HG02981 (cell line): ENCODE data around the gene SHROOM2.
"Not testable (repeated sequence)": the region's sequence is repeated elsewhere in the genome, so short reads cannot be mapped to it uniquely, and the experiment has no call there.

Source experiments
- ATAC-seq: cut with Tn5 transposase; IDR thresholded peaks from one replicate; pipeline ENCODE4 v1.9.1; 2021; ENCODE audit warnings: mild to moderate bottlenecking, moderate library complexity; ENCODE audit not compliant: unreplicated experiment

The SHROOM2 gene

DNA sequence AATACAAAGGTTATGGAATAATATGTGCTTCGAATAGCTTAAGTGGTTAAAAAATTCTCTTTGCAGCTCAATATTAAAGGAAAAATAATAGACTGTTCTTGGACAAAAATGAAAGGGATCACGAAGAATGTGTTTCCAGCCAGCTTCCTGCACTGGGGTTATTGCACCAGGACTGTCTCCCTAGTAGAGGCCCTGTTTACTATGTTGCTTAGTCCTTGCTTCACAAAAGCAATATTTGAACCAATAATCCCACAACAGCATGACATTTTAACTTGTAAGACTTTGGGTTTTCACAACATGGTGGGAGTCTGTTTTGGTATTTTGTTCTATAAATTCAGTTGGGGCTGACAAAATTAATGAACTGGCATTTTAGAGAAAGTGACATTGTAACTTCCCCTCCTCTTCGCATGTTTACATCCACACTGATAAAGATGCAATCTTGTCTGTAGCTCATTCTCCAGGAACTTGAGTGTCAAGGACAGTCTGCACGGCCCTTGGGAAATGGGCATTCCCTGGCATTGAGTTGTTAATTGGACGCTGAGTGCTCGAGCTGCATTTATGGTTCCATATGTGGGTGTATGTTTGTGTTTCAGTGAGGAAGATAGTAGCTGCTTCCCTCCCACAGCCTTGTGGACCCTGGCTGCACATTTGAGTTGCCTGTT lies 39.0 kb downstream of the SHROOM2 start:
- ATAC-seq, result no peak

DNA sequence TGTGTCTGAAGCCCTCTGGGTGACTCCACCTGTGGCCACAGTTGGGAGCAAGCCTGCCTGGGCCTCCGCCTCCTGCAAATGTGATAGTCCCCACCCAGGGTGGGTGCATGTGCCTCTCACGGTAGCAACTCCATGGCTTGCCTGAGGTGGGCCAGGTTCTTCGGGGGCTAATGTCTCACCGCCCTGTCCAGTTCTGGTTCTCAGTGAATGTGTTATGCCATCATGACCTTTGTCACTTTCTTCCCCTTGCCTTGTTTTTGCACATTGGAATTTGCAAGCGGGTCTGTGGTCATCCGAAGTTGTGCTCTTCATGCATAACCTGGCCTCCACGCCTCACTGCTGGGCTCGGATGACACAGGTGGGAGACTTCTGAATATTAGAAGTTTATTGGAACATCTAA lies 39.7 kb downstream of the SHROOM2 start:
- no peak for ATAC-seq

DNA sequence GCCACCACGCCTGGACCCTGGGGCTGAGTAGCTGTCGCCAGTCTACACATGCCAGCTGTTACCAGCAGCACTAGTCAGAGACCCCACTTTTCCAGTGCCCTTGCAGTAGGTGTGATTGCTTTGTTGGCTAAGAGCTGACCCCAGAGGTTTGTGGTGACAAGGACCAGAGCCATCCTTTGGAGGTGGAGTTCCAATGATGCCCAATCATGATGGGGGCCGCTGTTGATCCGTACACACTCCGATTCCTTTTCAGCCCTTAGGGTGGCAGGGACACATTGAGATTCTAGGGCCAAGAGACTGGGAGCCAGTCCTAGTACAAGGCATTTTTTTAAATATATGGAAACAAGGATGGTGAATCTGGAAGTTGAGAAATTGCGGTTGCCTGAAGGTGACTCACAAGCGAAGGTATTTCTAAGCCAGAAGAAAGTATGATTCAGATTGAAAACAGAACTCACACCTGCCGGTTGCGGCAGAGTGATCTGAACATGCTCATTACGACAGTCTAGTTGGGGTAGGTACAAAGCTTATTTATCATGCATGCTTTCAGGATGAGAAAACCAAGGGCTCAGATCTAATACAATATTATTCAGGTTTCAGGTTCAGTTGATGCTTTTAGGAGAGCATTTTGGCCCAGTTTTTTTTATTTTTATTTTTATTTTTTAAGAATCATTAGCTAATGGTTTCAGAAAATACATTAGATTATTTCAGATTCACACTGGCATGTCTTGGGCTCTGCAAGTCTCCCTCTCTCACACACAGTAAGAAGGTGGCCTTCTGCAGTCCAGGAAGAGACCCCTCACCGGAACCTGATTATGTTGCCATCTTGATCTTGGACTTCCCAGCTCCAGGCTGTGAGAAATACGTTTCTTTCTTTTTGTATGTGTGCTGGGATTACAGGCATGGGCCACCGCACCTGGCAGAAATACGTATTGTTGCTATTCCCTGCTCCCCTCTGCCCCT lies 43.4 kb downstream of the SHROOM2 start:
- peak; percentile 87 for ATAC-seq

DNA sequence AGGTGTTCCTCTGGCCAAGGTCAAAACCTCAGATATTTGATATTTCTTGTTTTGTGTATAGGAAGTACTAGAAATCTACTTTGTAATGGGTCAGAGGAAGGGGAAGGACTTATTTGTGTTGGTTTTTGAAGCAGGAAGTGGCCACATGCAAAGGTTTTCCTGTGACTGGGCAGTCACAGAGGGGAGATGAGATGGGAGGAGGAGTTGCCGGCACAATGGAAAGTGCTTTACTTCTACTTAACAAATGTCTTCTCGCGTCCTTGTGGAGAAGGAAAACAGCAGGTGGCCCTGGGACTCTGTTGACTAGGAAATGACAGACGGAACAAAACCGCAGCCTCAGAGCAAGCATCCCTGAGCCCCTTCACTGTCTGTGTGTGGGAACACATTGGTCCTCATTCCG lies 46.6 kb downstream of the SHROOM2 start:
- ATAC-seq, result no peak

DNA sequence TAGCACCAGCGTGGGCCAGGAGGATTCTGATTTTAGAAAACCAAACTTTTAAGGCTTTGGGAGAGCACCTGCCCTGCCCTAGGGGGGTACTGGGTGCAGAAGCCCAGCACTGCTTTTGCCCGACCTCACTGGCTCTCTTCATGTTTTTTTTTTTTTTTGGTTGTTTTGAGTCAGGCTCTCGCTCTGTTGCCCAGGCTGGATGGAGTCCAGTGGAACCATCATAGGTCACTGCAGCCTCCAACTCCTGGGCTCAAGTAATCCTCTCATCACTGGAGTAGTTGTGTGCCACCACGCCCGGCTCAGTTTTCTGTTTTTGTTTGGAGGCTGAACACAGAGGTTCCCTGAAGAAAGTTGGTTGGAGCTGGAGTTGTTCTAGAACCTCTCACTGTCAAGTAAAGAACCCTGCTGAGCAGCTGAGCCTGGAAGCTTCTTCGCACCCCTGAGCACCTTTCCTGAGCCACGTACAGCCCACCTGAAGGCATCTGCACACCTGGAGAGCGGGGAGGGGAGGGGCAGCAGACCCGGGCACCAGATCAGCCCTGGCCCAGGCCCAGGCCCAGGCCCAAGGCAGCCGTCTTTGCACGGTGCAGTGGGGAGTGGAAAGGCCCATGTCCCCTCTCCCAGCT lies 49.5 kb downstream of the SHROOM2 start:
- ATAC-seq, result no peak

DNA sequence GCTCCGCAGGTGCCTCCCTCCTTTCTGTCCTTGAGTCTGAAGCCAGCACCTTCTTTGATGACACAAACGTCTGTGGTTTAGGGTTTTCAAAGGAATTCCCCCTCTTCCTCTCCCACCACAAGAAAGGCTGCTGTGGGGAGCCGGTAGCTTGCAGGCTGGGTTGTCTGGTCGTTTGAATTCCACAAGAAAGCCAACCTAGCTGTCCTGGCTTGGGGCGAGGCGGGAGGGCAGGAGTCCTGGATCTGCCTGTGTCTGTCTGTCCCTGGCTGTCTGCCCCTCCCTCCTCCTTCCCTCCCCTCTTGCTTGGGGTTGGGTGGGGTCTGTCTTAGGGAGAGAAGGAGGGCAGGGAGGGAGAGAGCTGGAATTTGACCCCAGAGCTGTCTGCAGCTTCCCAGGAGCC lies 56.3 kb downstream of the SHROOM2 start:
- ATAC-seq, result no peak

DNA sequence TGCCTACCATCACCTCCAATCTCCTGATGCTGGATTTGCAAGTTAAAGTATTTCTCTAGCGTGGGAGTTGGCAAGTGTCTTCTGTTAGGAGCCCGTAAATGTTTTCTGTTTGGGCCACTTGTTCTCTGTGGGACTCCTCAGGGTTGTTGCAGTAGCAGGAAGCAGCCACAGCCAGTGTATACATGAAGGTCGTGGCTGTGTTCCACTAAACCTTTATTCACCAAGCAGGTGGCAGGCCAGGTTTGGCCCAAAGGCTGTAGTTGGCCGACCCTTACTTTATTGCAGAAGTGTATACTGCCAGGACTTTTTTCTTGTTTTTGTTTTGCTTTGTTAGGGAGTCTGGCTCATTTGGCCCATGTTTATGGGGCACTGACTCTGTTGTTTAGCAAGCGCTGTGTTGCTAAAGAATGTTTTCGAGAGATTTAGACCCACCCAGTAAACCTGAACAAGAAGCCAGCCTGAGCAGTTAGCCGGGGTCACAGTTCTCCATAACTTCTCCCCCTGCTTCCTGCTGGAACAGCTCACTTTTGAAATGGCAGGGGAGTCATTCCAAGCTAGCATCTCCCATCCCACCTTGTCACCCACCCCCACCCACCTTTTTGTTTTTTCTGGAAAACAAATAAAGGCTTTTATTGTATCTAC lies 58.8 kb downstream of the SHROOM2 start:
- no peak for ATAC-seq

DNA sequence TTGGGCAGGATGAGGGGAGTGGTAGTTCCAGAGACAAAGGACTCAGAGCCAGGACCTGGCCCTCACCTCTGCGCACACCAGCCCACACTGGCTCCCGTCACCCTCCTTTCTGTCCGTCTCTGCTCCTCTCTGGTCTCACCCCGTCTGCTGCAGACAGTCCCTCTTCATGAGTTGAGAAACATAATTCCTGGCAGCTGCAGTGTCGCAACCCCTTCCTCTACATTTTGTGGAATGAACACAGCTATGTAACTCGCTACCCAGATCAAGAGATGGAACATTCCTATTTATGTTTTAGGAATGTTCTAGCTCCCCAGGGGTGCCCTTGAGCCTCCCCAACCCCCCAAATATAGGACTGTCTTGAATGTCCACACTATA lies 59.3 kb downstream of the SHROOM2 start:
- no peak for ATAC-seq

DNA sequence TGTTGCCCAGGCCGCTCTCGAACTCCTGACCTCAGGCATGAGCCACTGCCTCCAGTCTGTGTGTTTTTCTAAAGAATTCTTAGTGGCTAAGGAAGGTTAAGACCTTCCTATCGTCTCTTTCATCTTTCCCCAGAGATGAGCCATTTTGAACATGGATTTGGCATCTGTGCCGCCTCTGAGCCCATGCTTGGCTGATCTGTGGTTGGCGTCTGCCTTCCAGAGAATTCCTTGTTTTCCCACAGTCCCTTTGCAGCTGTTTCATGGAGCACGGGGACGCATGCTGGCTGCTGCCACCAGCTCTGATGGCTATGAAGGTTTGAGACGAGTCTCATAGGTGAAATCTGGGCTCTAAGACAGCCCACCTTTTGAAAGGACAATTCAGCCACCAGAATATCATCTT lies 60.4 kb downstream of the SHROOM2 start:
- no peak for ATAC-seq

DNA sequence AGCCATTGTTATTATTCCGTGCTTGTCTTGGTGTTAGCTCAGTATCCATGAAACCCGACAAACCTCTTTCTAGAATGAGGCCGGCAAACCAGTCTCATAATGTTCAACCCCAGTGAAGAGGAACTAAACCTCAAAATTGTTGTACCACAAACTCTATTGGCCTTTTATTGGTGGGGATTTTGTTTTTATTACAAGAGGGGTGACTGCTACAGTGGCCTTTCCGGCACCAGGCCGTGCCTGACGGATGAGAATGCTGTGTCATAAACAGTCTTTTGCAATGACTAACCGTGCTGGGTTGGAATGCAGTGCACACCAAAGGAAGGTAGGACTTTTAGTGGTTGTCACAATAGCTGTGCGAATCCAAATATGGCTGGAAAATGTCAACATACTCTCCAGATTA lies 60.8 kb downstream of the SHROOM2 start:
- no peak for ATAC-seq

DNA sequence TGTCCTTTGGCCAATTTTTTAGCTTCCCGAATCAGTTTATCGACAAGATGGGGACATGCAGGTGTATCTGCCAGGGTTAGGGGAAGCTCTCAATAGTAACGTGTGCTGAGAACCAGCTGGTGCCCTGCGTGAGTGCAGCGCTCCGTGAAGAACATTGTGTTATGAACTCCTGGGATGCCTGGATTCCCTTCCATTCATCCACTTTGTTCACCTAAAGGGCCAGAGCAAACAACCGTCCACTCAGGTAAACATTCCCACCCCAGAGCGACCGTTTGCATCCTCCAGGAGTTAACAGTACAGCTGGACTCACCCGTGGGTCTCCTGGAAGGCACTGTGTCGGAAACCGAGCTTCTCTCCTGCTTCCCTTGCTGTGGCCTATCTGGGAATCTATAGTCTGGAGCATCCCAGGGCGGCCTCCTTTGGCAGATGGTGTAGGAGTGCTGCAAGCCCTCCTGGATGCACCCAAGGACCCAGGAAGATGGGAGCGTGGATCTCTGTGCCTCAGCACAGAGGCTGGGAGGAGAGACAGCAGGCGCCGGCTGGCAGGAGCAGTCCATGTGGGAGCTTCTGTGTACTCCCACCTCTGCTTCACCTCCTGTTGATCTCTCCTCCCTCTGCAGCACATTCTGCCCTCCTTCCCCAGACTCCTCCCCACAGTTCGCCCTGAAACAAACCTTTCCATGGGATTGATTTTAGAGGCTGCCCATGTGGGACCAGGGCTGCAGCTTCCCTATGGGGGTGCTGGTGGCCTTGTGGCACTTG lies 62.7 kb downstream of the SHROOM2 start:
- no peak for ATAC-seq

DNA sequence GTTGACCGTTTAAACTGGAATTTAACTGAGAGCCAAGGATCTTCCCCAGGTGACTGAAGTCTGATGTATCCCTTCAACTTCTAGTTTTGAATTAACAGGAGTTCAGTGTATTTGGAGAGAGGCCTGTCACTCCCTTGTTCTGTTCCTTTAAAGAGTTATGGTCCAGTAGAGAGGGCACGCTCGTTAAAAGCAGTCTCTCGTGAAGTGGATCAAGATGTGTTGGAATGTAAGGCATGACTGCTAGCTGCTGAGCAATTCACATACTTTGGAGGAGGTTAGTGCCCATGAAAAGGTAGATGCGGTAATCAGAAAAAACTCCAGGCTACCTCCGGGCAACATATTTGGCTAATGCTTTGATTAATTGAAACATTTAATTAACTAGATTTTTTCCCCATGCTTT lies 65.7 kb downstream of the SHROOM2 start:
- ATAC-seq, result no peak

DNA sequence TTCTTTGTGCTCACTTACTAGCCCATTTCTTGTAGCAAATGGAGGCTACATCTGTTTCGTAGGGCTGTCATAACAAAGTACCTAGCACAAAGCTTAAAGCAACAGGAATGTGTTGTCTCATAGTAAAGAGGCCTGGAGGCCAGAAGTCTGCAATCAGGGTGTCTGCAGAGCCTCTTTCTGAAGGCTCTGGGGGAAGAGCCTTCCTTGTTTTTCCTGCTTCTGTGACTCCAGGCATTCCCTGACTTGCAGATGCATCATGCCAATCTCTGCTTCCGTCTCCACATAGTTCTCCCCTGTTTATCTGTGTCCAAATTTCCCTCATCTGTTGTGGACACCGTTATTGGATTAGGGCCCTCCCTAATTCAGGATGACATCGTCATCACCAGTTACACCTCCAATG lies 67.1 kb downstream of the SHROOM2 start:
- ATAC-seq, result no peak

DNA sequence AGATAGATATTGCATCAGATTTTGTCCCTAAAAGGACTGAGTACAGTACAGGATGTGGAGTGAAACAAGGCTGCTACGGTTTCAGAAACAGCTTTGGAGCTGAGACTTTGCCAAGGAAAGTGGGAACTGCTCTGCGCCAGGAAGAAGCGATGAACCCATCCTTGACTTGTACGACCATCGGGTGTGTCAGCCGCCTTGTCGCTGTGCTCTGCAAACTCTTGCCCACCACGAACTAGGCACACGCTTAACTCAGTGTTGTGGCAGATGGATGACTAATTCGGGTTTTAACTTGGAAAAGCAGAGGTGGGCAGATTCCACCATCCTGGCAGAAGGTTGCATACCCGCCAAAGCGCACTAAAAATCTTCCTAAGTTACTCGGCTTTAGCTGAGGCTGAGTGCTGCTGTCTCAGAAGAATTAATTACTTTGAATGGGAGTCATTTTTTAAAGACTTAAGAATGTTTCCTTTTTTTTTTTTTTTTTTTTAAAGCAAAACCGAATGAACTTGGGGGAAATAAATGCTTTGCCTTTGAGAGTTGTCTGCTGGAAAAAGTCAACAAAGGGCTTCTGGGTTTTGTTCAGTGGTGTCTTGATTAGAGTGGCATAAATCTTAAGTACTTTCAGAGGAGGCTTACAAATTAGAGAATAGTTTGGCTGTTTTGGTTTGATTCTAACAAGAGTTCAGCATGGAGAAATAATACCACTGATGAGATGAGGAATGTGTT lies 69.5 kb downstream of the SHROOM2 start:
- no peak for ATAC-seq

DNA sequence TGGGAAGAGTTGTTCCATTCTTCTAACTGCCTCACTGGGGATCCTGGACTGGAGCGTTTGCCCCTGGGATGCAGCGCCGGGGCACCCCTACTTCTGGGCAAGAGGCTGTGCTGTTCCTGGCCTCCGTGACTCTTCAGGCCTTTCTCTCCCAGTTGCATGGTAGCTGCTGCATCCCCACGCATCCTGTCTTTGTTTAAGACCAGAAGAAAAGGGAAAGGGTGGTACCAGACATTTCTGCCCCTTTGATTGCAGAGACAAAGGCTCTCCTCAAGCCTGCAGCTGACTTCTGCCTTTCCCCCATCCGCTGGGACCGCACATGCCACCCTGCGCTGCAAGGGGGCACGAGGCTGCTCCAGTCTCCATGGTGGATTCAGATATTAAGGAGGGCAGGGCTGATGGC lies 70.4 kb downstream of the SHROOM2 start:
- ATAC-seq, result no peak

DNA sequence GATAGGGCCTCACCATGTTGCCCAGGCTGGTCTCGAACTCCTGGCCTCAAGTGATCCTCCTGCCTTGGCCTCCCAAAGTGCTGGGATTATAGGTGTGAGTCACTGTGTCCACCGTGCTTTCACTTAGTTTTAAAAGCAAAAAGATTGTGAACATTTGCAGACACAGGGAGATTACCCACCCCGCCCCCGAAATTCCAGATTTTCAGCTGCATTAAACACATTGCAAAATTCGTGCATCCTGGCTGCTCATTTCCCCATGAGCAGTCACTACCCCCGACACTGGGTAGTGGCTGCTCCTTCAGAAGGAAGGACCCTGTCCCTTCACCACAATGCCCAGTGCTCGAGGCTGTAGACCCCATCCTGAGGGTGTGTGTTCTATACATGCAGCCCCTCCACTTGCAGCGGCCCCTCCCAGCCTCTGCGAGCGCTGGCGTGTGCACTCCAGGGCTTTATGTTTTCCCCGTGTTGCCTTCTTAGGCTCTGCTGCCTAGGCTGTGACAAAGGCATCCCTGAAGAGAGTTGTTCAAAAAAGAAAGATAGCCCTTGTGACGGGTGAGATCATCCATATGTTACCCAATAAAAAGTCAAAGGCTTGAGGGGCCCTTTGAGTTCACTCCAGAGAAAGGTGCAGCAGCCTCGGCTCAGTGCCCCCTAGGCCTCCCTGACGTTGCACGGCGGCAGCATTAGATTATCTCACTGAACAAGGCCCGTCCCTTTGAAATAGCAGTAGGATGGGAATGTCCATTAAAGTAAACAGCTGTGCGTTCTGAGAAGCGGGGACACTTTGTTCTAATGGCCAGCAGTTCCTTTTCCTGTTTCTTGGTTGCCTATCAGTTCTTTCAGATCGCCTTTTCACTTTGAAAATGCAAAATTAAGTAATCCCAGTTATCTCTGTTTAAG lies 71.6 kb downstream of the SHROOM2 start:
- no peak for ATAC-seq

DNA sequence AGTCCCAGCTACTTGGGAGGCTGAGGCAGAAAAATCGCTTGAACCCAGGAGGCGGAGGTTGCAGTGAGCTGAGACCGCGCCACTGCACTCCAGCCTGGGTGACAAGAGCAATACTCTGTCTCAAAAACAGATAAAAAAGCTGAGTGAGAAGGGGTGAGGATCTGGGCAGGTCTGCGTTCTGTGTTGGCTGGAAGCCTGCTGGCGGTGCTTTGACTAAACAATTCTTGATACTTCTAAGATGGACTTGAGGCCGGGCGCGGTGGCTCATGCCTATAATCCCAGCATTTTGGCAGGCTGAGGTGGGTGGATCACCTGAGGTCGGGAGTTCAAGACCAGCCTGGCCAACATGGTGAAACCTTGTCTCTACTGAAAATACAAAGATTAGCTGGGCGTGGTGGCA lies 72.5 kb downstream of the SHROOM2 start:
- not testable (repeated sequence) for ATAC-seq

DNA sequence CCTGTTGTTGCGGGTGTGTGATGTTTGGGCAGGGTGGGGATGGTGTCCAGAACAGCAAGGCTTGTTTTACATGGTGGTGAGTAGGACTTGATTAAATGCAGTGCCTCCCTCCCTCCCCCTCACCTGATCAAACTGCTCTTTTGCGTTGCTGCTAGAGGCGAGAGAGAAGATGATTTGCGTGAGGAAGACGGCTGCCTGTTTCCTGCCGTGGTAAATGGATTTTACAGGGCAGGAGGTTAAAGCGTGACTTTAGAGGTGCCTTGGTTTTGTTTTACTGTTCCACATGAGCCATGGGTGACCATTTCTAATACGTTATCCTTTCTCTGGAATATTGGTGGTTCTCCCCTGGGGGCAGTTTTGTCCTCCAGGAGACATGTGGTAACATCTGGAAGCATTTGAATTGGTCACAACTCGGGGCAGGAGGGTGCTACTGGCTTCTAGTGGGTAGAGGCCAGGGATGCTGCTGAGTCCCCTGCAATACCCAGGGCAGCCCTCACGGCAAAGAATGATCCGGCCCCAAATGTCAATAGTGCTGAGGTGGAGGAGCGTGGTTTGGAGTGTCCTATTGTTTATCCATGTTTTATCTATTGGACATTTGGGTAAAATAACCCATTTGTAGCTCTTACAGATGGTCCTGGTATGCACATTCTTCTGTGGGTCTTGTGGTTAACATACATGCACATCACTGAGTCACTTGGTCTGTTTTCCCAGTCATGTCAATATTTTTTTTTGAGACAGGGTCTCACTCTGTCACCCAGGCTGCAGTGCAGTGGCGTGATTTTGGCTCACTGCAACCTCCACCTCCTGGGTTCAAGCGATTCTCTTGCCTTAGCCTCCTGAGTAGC lies 73.7 kb downstream of the SHROOM2 start:
- ATAC-seq, result no peak
